Spinal cord (tissue), 10 donors: ENCODE results near the gene MZT2B. TPM values are rescaled to one million over a fixed set of nuclear protein-coding genes. Genes with fewer than 3 reads are reported as not detected.
A peak's percentile ranks its signal among the peaks of the same experiment; 100 is the strongest.
"Not testable (repeated sequence)": the region's sequence is repeated elsewhere in the genome, so short reads cannot be mapped to it uniquely, and the experiment has no call there.

ENCODE experiments used
- DNase-seq, 6 donors: peaks; one replicate each; pipeline versions ENCODE4 v3.0.0 to v3.0.0-alpha.2; 2013 to 2015; ENCODE audit warnings: low spot score in 6 of 6, low read depth in 4 of 6
- H3K27ac ChIP-seq: one replicate; pipeline ENCODE4 v1.5.1; 2013; ENCODE audit warnings: low read depth, low read length, control low read depth
- H3K27me3 ChIP-seq: one replicate; pipeline ENCODE4 v1.6.1; 2013; ENCODE audit warnings: low read length; ENCODE audit not compliant: control insufficient read depth, insufficient read depth
- H3K36me3 ChIP-seq: one replicate; pipeline ENCODE4 v1.6.1; 2013; ENCODE audit warnings: low read length; ENCODE audit not compliant: control insufficient read depth, insufficient read depth
- H3K4me1 ChIP-seq: one replicate; pipeline ENCODE4 v1.6.1; 2013; ENCODE audit warnings: low read length; ENCODE audit not compliant: control insufficient read depth, insufficient read depth
- H3K4me3 ChIP-seq: one replicate; pipeline ENCODE4 v1.5.1; 2013; ENCODE audit warnings: low read depth, low read length, control low read depth
- H3K9me3 ChIP-seq: one replicate; pipeline ENCODE4 v1.6.1; 2013; ENCODE audit warnings: low read length; ENCODE audit not compliant: control insufficient read depth, insufficient read depth
- WGBS: methylation state at CpG from one replicate; pipeline ENCODE4 v1.1.5; 2013; ENCODE audit warnings: missing lambda C conversion rate; ENCODE audit not compliant: insufficient coverage; 5-methylcytosine and 5-hydroxymethylcytosine counted together
- polyA plus RNA-seq, 2 donors: library from polyadenylated mRNA; unstranded; fragments of 120-200 nt; gene quantifications; one replicate each; pipeline ENCODE4 v1.2.1, GENCODE V29; 2013; ENCODE audit not compliant: insufficient read length in 2 of 2
- total RNA-seq, 2 donors: library from RNA; depleted of rRNA in 1 of 2; stranded (reverse); fragments of 120-200 nt in 1 of 2; fragments of >200 nt in 1 of 2; gene quantifications; one replicate each; pipeline versions ENCODE4 v1.2.3 to v1.2.4, GENCODE V29; 2013 to 2014
- donor health status: healthy.

MZT2B gene
- total and polyA plus RNA-seq, 4 donors: 58.7 to 256 (median 246) TPM

DNA sequence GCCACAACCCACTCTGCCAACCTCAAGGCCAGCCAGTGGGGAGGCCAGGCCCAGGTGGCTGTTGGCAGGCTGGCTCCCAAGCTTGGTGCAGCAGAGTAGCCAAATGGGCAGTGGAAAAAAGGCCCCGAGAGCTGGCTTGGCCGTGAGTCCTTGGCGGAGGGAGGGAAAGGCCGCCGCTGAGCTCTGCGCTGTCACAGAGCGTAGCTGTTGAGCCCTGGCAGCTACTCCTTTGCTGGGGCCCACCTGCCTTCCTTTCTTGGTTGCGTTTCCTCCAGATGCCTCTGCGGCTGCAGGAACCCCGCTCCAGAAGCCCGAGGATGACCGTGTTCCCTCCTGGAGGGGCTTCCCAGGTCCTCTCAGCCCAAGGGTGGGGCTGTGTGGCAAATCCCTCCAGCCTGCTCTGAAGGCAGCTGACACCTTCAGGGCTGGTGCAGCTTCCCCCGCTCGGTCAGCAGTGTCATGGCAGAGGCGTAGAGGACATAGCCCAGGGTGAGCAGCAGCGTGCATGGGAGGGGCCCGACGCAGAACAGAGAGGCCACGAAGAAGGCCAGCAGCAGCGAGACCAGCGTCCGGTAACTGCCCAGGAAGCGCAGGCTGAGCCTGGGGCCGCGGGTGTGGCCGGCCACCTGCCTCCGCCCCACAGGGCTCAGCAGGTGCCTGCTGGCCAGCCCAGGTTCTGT, 29.8 kb upstream of the MZT2B start:
- not testable (repeated sequence) for H3K4me3 ChIP-seq, DNase-seq, H3K9me3 ChIP-seq, H3K27ac ChIP-seq, H3K27me3 ChIP-seq, H3K4me1 ChIP-seq
- H3K36me3 ChIP-seq: peaks cover 65% of the 10 kb centered on the region
- WGBS: 97% methylated on average over 17 of the region's 27 CpGs

DNA sequence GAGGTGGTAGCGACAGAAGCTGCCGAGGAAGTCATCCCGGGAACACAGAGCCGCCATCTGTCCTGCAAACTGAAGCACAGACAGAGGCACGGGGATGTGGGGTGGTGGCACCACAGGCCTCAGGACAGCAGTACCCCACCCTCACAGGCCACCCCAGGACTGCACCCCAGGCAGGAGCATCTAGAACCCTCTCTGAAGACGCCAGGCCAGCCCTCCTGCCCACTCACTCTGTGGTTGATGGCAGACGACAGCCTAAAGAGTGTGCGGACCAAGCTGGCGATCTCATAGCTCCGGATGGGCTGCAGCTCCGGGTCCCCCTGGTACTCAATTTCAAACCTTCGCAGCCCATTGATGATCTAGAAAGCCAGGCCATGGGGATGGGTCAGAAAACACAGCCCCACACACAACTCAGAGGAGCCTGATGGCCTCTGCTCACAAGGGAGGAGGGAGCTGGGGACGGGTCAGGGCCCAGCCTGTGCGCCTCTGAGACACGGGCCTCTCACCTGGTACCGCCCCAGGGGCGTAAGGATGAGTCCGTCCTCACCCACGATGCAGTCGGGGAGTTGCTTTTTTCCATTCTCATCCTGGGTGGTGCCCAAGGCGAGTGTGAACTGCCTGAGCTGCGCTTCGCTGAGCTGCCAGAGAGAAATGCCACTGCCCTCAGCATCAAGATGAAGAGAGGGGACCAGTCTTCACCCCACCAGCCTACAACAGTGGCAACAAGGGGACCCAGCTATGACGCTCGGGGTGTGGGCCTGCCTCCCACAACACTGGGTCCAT, 29.1 kb upstream of the MZT2B start:
- no peak overlapping the region for H3K4me3 ChIP-seq
- H3K27ac ChIP-seq: no peak overlapping the region

DNA sequence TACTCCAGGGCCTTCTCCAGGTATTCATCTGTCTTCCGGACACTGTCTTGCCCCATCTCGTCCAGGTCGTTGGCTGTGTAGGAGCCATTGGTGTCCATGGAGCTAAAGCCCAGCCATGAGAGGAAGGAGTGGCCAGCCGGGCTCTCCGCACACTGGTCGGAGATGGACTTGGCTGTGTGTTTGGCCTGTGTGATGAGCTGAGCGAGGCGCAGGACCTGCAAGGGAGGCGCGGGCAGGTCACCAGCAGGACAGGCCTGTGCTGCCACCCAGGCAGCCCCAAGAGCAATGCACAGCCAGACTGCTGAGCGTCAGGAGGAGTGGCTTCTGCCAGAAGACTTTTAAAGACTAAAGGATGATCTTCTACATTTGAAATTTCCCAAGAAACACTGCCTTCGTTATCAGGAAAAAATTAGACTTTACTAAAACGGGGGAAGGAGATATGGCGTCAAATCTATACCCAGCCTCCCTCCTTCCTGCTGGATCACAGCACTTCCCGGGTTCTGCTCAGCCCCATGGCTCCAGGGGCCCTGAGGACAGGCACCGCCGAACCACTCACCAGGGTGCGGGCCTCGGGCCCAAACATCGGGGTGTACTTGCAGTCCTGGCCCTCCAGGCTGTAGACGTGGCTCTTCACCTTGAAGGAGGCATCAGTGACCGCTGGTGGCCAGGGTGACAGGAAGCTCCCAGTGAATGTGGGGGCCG, 28.2 kb upstream of the MZT2B start:
- not testable (repeated sequence) for H3K9me3 ChIP-seq, DNase-seq, H3K4me3 ChIP-seq, H3K27me3 ChIP-seq, H3K27ac ChIP-seq, H3K4me1 ChIP-seq
- WGBS: 92% methylated on average over 11 of the region's 23 CpGs
- H3K36me3 ChIP-seq: peaks cover 79% of the 10 kb centered on the region

More for the DNA sequence above, 29.1 kb upstream of the MZT2B start:
- DNase-seq: no peak
- Histone ChIP-seq H3K27me3 (no peaks in the 10 kb centered on the region), H3K9me3 (no peaks in the 10 kb centered on the region), H3K36me3 (peaks cover 71% of the 10 kb centered on the region), H3K4me1 (no peaks in the 10 kb centered on the region)
- WGBS: 91% methylated on average over 18 of the region's 25 CpGs

DNA sequence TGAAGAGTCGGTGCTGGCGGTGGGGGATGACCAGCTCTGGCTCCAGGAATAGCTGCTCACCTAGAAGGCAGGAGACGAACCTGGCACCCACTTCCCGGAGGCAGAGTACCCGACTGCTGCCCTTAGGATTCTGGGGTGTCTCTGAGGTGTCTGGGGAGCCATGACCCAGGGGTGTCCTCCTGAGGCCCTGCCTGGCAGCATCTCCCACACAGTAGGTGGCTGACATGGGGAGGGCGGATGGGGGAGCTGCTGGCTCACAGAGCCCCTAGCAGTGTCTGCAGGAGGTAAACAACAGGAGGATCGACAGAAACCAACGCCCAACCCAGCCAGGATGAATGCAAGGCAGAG, 27.7 kb upstream of the MZT2B start:
- not testable (repeated sequence) for H3K4me1 ChIP-seq, H3K27me3 ChIP-seq, H3K4me3 ChIP-seq, DNase-seq, H3K27ac ChIP-seq, H3K9me3 ChIP-seq
- peaks cover 84% of the 10 kb centered on the region for H3K36me3 ChIP-seq
- 93% methylated on average over 3 of the region's 8 CpGs for WGBS

DNA sequence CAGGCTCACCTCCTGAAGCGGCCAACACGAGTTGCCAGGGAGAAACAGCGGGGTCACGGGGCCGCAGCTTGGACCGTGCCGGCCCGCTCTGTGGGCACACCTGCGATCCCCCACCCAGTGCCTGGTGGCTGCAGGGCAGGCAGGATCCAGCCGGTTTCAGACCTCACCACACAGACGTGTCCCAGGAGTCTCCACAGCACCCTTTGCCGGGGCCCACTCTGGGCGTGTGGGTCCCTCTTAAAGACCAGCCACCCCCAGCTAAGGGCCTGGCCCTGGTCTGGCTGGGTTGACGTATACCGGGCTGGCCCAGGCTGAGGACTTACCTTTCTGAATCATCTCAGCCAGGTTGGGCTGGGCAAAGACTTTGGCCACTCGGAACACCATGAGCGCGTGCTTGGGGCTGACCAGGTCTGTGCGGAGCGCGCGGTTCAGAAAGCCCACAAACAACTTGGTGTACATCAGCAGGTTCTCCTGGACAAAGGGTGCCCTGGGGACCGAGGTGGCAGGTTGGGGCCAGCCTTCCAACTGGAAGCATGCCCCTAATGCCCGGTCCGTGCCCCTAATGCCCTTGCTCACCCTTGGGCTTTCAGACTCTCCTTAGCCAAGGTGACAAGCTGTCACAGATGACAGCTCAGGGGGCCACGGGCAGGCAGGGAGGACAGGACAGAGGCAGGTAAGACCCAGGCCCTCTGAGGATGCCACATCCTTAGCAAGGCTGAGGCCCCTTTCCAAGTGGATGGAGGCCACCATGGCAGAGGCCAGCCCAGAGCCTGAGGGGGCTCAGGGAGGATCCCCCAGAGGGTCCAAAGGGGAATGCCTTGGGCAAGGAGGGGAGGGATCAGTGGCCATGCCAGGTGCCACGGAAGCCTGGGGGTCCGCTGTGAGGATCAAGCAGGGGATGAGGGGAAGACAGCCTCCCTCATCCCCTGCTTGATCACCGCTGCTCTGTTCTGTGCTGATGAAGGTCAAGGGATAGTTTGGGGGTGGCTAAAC, 27.0 kb upstream of the MZT2B start:
- 98% methylated on average over 26 of the region's 29 CpGs for WGBS
- Histone ChIP-seq H3K27ac (no peak overlapping the region), H3K4me1 (no peaks in the 10 kb centered on the region), H3K9me3 (no peaks in the 10 kb centered on the region), H3K36me3 (peaks cover 91% of the 10 kb centered on the region), H3K27me3 (no peaks in the 10 kb centered on the region), H3K4me3 (no peak overlapping the region)
- no peak for DNase-seq

DNA sequence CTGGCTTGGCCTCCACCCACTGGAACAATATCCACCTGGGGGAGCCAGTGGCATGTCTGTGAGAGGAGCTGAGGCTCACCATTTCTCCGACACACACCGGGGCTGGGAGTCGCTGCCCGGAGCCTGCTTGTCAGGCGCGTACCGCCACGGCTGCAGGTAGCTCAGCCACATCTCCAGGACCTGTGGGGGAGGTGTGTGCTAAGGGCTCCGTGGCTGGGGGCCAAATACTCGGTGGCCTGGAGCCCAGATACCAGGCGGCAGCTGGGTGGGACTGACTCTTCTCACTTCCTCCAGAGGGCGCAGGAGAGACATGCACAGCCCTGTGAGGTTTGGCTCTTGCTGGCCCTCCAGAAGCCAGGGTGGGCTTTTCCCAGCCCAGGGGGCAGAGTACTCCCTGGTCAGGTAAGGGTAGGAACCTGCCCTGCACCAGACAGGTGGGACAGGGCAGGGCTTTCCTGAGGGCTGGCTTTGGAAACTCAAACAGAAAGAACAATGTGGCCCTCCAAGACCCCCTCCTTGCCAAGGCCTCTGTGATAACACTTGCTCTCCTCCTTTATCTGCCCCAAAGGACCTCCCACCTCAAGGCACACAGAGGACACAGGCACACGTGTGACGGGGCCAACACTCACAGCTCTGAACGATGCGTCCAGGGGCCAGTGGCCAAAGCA, 26.0 kb upstream of the MZT2B start:
- DNase-seq: peak in 2 of 6 donors; percentile 49 to 55
- H3K4me1 ChIP-seq, H3K4me3 ChIP-seq, H3K9me3 ChIP-seq, H3K27ac ChIP-seq, H3K27me3 ChIP-seq: not testable (repeated sequence)
- H3K36me3 ChIP-seq: peaks cover 91% of the 10 kb centered on the region
- 20% methylated on average over 4 of the region's 16 CpGs for WGBS

- no peak for DNase-seq
- no peaks in the 10 kb centered on the region for H3K4me1 ChIP-seq
- WGBS: 94% methylated on average over 8 of the region's 9 CpGs
- H3K27me3 ChIP-seq: no peaks in the 10 kb centered on the region
- no peak overlapping the region for H3K27ac ChIP-seq
- H3K36me3 ChIP-seq: peaks cover 94% of the 10 kb centered on the region
- no peaks in the 10 kb centered on the region for H3K9me3 ChIP-seq
- no peak overlapping the region for H3K4me3 ChIP-seq
Observed at GRCh38 chr2:130156624-130157004, 25.4 kb upstream of the MZT2B start.

DNA sequence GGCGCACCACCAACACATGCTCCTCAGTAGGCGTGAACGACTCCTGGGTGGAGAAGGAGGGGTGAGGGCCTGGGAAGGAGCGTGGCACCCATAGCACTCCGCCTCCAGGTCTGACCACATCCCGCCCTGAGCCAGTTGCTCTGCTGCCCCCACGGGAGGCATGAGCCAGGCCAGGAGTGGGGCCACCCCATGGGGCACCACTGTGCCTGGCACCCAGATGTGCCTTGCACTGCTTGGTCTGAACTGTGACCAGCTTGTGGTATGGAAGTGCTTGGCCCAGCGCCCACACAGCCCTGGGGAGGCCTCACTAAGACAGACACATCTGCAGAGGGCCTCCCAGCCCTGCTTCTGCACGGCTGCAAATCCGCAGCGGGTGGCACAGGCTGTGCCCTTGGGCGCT, 24.7 kb upstream of the MZT2B start:
- not testable (repeated sequence) for H3K9me3 ChIP-seq, H3K4me3 ChIP-seq, H3K4me1 ChIP-seq, DNase-seq, H3K27me3 ChIP-seq, H3K27ac ChIP-seq
- peaks cover 92% of the 10 kb centered on the region for H3K36me3 ChIP-seq
- WGBS: 87% methylated on average over 10 of the region's 12 CpGs
